ENCODE measurements around the gene ERVW-1.

- no peak for TF ChIP-seq SUZ12 (IDR thresholded peaks at IDR 0.05; ENCODE audit: extremely low read depth, insufficient read depth, insufficient read length)
- TF ChIP-seq ZNF274 (IDR thresholded peaks at IDR 0.05; ENCODE audit: low read depth, low read length) = no peak
Measured at GRCh38 chr7:92421676-92422435, 55.9 kb downstream of the ERVW-1 start.
